ENCODE results near the gene GNAZ.

Gene GNAZ

GRCh38 chr22:23055449-23056179 lies 14.7 kb upstream of the GNAZ start:
- no peak for TF ChIP-seq CTCF (IDR thresholded peaks at IDR 0.05; ENCODE audit: low read depth, low read length)
- DNase-seq (ENCODE audit: low read depth, low spot score): no peak
- in situ Hi-C loops (cut with HindIII; ENCODE audit: low sequenced_read_pairs): no loop called here
- H3K4me3 ChIP-seq (ENCODE audit: low read depth, low read length): no peak overlapping the region

GRCh38 chr22:23057331-23057730 lies 13.0 kb upstream of the GNAZ start:
- in situ Hi-C loops (cut with HindIII; ENCODE audit: low sequenced_read_pairs): no loop called here
- no peak for DNase-seq (ENCODE audit: low read depth, low spot score)
- no peak for TF ChIP-seq CTCF (IDR thresholded peaks at IDR 0.05; ENCODE audit: low read depth, low read length)
- H3K4me3 ChIP-seq (ENCODE audit: low read depth, low read length): no peak overlapping the region

- TF ChIP-seq CTCF (IDR thresholded peaks at IDR 0.05; ENCODE audit: low read depth, low read length): no peak
- DNase-seq (ENCODE audit: low read depth, low spot score): no peak
- H3K4me3 ChIP-seq (ENCODE audit: low read depth, low read length): no peak overlapping the region
- in situ Hi-C loops (cut with HindIII; ENCODE audit: low sequenced_read_pairs): no loop called here
Measured at GRCh38 chr22:23058063-23058462, 12.3 kb upstream of the GNAZ start.

- no peak overlapping the region for H3K4me3 ChIP-seq (ENCODE audit: low read depth, low read length)
- no peak for TF ChIP-seq CTCF (IDR thresholded peaks at IDR 0.05; ENCODE audit: low read depth, low read length)
- no peak for DNase-seq (ENCODE audit: low read depth, low spot score)
- in situ Hi-C loops (cut with HindIII; ENCODE audit: low sequenced_read_pairs): no loop called here
Measured at GRCh38 chr22:23058481-23059283, 11.6 kb upstream of the GNAZ start.

DNA sequence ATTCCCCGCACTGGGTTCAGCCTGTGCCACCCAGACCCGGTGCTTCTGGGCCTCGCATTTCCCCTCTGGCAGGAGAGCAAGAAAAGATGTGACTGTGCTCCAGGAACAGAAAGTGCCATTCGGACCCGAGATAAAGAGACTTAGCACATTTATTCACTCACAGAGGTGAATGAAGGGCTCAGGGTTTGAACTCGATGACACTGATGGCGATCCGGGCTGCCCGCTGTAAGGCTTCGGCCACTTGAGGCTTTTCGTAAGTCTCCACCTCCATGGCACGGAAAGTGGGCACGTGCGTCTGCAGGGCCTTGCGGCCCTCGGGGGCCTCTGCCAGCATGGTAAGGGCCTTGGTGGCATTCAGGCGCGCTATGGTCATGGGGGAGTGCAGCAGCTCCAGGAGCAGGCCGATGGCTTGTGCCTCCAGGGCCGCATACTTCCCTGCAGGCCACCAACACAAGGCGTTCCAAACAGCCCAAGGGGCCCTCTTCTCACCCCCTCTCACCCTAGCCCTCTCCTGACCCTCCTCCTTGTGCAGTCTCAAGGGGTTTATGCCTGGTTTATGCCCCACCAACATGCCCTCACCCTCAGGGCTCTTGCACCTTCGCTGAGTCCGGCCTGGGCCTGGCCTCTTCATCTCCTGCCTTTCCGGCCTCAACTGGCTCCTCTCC lies 10.9 kb upstream of the GNAZ start:
- no peak for TF ChIP-seq CTCF (IDR thresholded peaks at IDR 0.05; ENCODE audit: low read depth, low read length)
- in situ Hi-C loops (cut with HindIII; ENCODE audit: low sequenced_read_pairs): no loop called here
- no peak overlapping the region for H3K4me3 ChIP-seq (ENCODE audit: low read depth, low read length)
- DNase-seq (ENCODE audit: low read depth, low spot score): no peak

DNA sequence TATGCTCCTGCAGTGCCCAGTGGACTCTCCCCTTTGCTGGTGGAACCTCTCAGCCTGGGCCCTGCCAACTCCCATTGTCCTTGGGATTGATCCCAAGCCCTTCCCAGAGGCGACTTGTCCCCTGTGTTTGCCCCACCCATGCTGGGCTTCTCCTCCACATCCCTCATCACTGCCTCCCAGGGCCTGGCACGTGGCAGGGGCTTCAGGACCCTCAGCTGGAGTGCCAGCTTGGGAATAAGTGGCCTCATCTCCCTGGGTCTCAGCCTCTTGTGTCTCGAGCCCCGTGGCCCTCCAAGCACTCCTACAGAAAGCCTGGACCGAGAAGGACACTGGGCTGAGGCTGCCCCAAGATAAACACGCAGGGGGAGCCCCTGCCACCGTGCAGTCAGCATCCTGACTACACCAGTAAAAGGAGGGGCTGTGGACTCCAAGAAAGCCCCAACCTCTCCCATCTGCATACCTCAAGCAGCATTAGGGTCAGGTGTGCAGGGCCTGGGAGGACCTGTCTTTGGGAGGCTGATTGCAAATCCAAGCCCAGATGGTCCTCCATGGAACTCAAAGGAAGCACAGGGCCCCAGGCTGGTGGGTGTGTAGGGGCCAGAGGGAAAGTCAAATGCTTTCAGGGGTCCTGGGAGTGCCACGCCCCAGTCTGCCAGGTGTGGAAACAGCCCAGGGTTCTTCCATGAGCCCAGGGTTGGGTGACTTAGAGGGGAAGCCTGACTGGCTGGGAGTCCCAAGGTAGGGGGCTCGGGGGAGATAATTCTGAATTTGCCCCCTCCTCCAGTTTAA lies 9.5 kb upstream of the GNAZ start:
- no peak for DNase-seq (ENCODE audit: low read depth, low spot score)
- in situ Hi-C loops (cut with HindIII; ENCODE audit: low sequenced_read_pairs): no loop called here
- TF ChIP-seq CTCF (IDR thresholded peaks at IDR 0.05; ENCODE audit: low read depth, low read length): no peak
- H3K4me3 ChIP-seq (ENCODE audit: low read depth, low read length): no peak overlapping the region
